HG03571 (cell line): ENCODE data around the gene INSYN2A.

Source experiments
- ATAC-seq: cut with Tn5 transposase; IDR thresholded peaks from one replicate; pipeline ENCODE4 v1.9.1; 2021; ENCODE audit not compliant: unreplicated experiment

INSYN2A gene

DNA sequence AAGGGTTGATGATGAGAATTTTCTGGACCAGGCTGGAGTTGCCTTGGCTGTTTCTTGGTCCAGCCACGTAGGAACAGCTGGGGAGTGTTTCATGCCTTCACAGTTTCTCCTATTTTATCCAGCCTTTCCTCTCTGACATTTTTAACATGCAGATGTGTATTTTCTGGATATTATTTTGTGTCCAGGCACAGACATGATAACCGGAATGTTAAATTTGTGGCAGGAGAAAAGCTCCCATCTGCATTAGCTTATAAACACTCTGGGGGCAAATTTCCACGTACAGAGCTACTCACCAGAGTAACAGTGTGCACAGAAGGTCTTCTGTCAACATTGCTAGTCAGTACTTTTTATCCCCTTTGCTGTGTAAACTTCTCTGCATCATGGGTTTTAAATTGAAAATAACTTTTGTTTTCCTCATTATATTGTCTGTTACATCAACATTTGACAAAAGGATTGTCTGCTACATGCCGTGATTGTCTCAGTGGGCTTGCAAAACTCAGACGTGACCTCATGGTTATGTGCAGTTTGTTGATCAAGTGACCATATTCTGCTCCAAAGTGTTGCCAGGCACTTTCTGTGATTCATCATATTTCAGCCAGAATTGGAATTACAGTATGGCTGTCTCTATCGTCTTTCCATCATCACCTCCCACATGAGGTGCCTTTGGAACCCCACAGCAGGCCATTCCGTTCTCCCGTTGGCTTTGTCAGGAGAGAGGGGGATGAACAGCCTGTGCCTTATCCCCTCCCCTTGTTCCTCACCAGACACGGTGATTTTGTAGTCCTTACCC, 41.4 kb downstream of the INSYN2A start:
- ATAC-seq = no peak

GRCh38 chr10:127153181-127153580, 43.2 kb downstream of the INSYN2A start:
- ATAC-seq = no peak

GRCh38 chr10:127151981-127152699, 44.3 kb downstream of the INSYN2A start:
- ATAC-seq = no peak

DNA sequence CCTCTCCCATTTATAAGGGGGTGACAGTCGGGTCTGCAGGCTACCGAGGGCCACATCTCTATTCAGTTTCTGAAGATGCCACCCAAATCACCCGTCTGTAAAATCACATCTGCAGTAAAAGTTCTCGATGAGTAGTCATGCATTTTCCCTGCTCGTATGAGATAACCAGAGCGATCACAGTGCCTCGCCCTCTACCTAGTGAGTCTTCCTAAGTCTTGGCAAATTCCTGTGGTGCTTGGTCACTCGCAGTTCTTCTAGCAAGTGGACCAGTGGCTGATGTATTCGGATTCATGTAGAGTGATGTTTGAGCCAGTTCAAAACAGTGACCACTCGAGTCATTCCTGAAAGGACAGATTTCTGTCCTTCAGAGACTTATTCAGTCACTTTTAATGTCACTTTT, 44.9 kb downstream of the INSYN2A start:
- ATAC-seq = no peak

GRCh38 chr10:127150136-127150535, 46.3 kb downstream of the INSYN2A start:
- ATAC-seq = no peak

DNA sequence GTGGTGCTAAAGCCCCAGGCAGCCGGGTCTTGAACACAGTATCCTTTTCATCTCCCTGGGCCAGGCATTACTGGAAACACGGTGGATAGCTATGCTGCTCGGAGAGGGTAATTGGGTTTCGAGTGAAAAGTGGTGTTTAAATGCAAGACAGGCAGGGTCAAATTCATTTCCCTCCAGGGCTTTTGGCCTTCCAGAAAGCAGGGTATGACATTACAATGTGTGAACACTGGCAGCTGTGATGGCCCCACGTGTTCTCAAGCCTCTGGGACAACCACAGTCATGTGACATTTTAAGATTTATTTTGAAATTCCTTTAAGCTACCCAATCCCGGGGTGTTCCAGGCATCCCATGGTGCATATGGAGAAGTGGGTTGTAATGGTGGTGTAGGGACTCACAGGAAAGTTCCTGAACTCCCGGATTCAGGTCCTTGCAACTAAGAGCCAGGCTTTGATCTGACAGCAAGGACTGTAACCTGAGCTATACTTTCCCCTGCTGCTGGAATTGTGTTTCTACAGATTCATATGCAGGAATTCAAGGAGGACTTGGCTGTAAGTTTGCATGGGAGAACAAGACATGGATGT, 46.8 kb downstream of the INSYN2A start:
- ATAC-seq = no peak

- ATAC-seq = no peak
Observed at GRCh38 chr10:127148933-127149220, 47.5 kb downstream of the INSYN2A start.

- ATAC-seq = no peak
Observed at GRCh38 chr10:127148066-127148932, 48.1 kb downstream of the INSYN2A start.

GRCh38 chr10:127146661-127147060, 49.7 kb downstream of the INSYN2A start:
- no peak for ATAC-seq
